NCI-H1436 (cell line): ENCODE measurements around the gene BEST4.
A peak's percentile ranks its signal among the peaks of the same experiment; 100 is the strongest.
"Not testable (repeated sequence)": the region's sequence is repeated elsewhere in the genome, so short reads cannot be mapped to it uniquely, and the experiment has no call there.

Experiments
- DNase-seq: peaks from one replicate; lab custom pipeline; 2025; lab: John Stamatoyannopoulos, UW

Gene BEST4

GRCh38 chr1:44788120-44788860 is at the start of gene BEST4:
BEST4 (minus strand) TSS chr1:44788170; CDS start chr1:44787705, 465 bp downstream.
- no peak for DNase-seq

- peak; percentile 75 for DNase-seq
These were observed 48.0 kb upstream of the BEST4 start for GRCh38 chr1:44835738-44836675.

- no peak for DNase-seq
These were observed 46.4 kb upstream of the BEST4 start for GRCh38 chr1:44834328-44834727.

- no peak for DNase-seq
These were observed 44.2 kb upstream of the BEST4 start for GRCh38 chr1:44832056-44832705.

GRCh38 chr1:44831516-44831915 is 43.5 kb upstream of the BEST4 start:
- DNase-seq: peak; percentile 39

GRCh38 chr1:44830900-44831304 is 42.9 kb upstream of the BEST4 start:
- DNase-seq: no peak

- no peak for DNase-seq
These were observed 41.8 kb upstream of the BEST4 start for GRCh38 chr1:44829506-44830384.

- no peak for DNase-seq
These were observed 41.0 kb upstream of the BEST4 start for GRCh38 chr1:44828841-44829440.

- no peak for DNase-seq
These were observed 40.2 kb upstream of the BEST4 start for GRCh38 chr1:44828003-44828651.

- DNase-seq: no peak
These were observed 39.4 kb upstream of the BEST4 start for GRCh38 chr1:44827197-44828002.

GRCh38 chr1:44826375-44827196 is 38.6 kb upstream of the BEST4 start:
- DNase-seq: no peak

GRCh38 chr1:44824392-44824791 is 36.4 kb upstream of the BEST4 start:
- not testable (repeated sequence) for DNase-seq

- no peak for DNase-seq
These were observed 35.0 kb upstream of the BEST4 start for GRCh38 chr1:44822981-44823451.

GRCh38 chr1:44822131-44822701 is 34.2 kb upstream of the BEST4 start:
- DNase-seq: no peak

- DNase-seq: no peak
These were observed 33.3 kb upstream of the BEST4 start for GRCh38 chr1:44821240-44821715.

- DNase-seq: no peak
These were observed 32.6 kb upstream of the BEST4 start for GRCh38 chr1:44820328-44821239.
